HG03066 (cell line): ENCODE results near the gene PAX7.
"Not testable (repeated sequence)": the region's sequence is repeated elsewhere in the genome, so short reads cannot be mapped to it uniquely, and the experiment has no call there.

Source experiments
- ATAC-seq: cut with Tn5 transposase; IDR thresholded peaks from one replicate; pipeline ENCODE4 v1.9.1; 2021; ENCODE audit warnings: low read depth; ENCODE audit not compliant: unreplicated experiment

Gene PAX7

DNA sequence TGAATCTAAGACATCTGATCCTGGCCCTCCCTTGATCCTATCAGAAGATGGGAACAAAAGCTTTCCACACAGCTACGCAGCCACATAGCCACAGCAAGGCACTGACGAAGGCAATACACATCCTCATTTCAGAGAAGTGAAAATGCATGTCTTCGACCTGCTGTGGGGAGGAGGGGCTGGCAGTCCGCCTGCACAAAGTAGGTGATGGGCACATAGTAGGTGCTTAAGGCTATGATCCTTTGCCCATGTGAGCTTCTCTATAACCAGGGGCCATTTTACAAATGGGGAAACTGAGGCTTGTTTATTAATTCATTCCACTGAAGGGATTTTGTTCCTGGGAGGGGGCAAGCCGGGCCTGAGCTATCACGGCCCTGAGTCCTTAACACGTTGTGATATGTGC lies 94.2 kb downstream of the PAX7 start:
- ATAC-seq, result no peak

DNA sequence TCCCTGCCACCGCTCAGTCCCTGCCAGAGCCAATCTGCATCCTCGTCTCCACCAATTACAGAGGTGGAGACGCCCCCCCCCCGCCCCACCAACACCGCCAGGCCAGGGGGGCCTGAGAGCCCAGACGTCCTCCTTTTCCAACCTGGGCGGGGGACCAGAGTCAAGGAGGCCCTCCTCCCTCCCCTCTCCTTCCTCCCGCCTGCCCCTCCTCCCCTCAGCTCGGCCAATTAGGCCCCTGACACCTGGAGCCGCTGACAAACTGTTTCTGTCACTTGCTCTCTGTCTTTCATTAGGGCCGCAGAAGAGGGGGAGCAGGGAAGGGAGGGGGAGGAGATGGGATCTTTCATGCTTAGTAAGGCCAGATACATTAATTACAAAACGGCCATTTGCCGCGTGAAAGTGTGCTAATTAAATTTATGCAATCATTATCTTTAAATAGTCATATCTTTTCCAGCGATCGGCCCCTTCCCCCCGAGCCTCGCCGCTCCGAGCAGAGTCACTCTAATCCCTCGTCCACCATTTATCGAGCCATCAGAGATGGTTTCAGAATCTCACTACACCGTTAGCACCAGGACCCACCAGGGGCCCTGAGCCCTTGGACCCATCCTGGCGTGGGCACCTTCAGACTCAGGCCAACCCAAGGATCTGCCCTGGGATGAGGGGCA lies 94.7 kb downstream of the PAX7 start:
- ATAC-seq, result no peak

DNA sequence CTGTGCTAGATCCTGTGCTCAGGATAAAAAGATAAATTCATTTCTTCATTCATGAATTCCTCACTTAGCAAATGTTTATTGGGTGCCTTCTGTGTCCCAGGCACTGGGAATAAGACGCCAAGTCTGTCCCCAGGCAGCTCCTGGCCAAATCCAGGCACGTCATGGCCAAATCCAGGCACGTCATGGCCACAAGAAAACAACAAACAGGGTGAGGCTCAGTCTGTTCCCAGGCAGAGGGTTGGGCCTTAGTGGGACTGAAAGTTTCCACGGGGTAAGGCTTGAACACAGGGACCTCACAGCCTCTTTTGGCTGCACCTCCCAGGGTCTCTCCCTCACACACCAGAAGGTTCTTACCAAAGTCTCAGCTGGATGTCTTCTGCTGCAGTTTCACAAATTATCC lies 95.7 kb downstream of the PAX7 start:
- ATAC-seq, result no peak

DNA sequence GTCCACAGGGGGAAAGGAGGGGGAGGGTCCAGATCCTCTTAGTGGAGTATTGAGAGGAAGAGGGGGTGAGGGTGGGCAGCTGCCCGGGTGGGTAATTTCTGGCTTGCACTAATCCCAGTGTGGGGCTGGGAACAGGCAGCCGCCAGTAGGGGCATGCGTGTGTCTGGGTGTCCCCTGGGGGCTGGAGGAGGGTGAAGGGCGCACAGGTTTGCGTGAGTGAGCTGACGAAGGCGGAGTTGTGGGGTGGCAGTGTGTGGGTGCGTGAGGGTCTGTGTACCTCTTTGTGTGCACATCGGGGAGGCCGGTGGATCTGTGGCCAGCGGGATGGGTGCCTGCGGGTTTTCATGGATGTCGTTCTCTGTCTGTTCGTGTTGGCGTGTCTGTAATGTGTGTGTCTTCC lies 97.3 kb downstream of the PAX7 start:
- no peak for ATAC-seq

DNA sequence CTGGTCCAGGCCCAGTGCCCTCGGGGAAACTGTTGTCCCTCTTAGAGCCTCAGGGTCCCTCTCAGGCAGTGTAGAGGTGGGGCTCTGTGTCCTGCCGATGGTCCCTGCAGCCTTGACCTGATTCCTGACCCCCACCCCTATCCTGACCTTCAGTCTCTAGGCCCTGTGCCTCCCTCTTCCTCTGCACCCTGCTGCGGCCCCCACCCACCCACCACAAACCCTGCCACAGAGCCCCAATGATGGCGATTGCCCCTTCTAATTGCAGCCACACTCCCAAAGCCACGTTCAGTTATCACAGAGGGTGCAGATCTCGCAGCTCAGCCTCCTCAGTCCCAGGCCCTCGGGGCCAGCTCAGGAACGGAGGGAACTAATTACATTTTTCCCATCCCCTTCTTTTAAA lies 99.7 kb downstream of the PAX7 start:
- no peak for ATAC-seq

DNA sequence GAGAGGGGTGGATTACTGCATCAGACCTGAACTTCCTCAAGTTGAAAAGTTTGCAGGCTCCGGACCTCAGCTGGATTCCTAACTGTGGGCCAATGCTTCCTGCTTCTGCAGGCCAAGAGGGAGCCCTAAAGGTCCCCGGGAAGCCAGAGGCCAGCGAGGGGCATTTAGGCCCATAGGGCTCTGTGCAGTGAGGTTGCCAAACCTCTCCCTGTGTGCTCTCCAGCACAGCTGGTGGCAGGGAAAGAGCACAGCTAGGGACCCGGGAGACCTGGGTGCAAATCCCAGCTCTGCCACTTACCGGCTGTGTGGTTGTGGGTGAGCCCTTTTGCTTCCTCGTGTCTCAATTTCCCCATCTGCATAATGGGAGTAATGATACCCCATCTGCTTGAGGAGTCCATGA lies 100.5 kb downstream of the PAX7 start:
- no peak for ATAC-seq

DNA sequence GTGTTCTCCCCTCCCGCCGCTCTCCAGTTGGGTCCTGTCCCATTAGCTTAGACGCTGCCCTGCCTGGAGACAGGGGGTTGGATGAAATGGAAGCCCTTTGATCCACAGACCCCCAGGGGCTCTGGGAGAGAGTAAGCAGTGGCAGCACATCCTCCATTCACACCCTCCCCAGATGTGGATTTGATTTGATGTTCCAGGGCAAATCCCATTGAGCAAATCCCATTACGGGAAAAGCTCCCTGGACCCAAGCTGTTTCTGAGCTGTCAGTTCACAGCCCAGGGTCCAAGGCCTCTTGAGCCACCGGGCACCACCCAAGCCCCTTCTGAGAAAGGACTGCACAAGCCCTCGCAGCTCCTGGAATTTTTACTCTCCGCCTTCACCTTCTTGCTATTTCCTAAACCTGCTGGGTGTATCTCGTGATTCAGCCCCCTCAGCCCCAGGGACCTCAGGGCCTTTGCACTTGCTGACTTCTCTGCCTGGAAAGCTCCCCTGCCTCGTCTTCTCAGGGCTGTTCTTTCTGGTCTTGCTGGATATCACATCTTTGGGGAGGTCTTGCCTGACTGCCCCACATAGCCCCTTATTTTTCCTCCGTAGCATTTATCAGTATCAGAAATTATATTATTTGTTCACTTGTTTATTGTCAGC lies 101.1 kb downstream of the PAX7 start:
- ATAC-seq, result no peak

DNA sequence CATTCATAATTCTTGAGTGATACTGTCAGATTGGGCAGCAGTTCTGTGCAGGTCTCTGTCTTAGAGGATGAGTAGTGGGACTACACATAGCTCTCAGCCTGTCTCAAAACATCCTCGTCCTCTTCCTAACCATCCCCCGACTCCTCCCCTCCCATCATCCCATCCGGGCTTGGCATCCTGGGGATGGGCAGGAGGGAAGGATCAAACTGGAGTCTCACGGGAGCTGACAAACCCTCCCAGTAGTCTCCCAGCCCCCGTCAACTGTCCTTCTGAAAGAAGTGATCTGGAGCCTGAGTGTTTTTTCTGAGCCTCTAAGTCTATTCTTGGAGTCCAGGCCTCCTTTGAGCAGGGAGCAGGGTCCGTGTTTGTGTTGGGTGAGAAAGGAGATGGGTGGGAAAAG lies 102.0 kb downstream of the PAX7 start:
- no peak for ATAC-seq

DNA sequence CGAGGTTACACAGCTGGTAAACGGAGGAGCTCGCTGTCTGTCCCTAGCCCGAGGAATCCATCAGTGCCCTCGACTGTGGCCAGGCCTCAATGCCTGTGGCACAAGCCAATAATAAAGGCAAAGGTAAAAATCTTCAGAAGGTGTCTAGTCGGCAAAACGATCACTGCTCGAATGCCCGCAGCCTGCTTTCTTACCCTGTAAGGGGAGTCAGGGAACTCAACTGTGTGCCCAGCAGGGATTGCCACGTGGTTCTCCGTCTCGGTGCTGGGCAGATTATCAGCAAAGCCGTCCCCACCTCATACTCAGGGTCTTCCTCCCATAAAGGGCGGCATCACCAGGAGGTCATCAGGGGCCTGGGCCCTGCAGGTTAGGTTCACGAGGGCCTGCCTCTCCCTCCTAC lies 103.4 kb downstream of the PAX7 start:
- ATAC-seq, result no peak

DNA sequence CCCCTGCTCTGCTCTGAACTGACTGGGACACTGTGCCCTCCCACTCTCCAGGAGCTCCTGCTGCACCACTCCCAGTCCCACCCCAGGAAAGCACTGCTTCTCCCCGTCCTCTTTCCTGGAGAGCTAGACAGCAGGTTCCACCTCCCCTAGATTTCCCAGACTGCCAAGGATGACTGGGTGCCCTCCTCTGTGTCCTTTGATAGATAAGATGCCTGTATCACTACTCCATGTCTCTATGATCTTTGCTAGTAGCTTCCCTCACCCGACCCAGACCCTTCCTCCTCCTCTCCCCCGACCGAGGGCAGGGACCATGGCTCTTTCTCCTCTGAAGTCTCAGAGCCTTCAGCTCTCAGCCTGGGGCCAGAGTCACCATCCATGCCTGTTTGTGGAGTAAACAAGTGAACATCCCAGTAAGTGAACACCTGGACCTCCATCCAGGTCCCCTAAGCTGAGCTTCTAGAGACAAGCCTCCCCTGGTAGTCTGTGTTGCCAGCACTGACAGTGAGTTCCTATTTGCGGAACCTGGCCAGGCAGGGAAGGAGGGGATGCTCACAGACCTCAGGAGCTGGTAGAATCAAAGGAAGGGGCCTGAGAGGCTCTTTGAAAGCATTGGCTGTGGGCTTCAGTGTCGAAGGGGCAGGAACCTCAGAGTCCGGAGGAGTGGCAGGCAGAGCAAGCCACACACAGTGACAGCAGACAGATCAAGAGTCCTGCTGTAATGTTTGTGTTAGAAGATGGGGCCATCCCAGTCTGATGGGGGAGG lies 104.0 kb downstream of the PAX7 start:
- ATAC-seq, result no peak

DNA sequence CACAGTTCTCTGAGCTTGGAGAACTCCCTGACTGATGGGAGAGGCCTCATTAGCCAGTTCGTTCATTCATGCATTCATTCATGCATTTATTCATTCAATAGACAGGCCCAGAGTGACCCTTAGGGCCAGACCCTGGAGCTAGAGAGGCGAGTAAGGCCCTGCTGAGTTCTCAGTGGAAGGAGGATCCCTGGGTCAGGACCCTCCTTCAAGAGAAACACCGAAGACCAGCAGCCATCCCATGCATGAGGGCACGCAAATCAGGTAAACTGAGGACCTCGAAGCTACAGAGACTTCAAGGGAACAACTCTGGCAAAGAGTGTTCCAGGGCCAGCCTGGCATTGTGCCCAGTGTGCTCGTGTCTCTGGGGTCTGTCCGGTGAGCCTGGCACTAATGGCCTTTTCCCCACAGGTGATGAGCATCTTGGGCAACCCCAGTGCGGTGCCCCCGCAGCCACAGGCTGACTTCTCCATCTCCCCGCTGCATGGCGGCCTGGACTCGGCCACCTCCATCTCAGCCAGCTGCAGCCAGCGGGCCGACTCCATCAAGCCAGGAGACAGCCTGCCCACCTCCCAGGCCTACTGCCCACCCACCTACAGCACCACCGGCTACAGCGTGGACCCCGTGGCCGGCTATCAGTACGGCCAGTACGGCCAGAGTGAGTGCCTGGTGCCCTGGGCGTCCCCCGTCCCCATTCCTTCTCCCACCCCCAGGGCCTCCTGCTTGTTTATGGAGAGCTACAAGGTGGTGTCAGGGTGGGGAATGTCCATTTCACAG lies 104.8 kb downstream of the PAX7 start:
- no peak for ATAC-seq

DNA sequence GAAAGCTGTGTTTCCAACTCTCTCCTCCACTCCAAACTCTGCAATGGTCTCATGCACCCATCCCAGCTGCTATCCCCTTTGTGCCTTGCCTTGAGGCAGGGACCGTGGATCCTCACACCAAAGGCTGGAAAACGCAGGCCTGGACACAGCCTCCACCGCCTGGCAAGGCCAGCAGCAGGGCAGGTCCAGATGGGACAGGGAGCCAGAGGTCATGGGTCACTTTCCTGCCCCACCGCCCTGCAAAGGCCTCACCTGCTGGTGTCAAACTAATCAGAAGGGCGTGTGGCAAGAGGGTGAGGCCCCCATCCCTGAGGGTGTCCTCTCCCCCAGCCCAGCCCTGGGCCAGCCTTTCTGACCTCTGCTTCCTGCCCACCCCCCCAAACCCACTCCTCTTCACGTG lies 106.3 kb downstream of the PAX7 start:
- ATAC-seq, result no peak

DNA sequence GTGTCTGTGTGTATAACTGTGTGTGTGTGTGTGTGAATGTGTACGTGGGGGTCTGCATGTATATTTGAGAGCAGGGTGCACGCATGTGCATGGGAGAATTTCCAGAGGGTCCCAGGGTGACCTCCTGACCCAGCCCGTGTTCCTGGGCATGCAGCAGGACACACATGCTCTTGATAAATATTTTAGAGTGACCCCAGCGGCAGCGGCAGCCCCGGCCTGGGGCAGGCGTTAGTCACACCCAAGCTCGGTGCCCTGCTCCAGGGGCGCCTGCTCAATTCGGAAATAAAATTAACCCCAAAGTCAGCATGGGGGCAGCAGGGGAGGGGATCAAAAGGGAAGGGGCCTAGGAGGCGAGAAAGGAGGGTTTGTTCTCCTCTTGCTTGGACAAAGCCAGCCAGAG lies 107.5 kb downstream of the PAX7 start:
- no peak for ATAC-seq

DNA sequence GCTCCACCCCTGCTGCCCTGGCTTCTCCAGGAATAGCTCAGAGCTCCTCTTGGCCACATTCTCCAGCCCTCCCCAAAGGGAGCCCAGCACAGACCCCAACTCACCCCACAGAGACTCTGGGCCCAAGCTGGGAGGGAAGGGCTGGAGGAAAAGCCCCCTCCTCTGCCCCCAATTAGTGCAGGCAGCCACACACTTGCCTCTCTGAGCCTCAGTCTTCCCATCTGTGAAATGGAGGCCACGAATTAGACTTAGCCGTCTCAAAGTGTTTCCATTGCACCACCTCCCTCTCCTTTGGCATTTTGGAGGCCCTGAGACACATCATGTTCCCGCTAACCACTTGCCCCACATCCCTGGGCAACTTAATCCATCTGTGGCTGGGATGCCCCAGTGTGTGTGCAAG lies 108.0 kb downstream of the PAX7 start:
- no peak for ATAC-seq

DNA sequence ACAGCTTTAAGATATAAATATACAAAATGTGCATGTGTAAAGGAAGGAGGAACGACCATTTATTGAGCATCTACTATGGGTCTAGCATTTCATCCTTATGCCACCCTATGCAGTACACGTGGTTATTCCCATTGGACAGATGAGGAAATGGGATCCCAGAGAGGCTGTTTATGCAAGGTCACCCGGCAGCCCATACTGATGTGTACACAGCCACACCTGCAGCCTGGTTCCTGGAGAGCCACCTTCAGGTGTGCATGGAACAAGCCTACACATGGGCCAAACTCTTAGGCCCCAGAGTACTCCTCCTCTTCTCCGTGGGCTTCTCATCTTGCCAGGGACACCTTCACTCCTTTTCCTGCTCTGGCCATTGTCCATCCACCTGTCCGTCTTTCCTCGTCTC lies 108.8 kb downstream of the PAX7 start:
- no peak for ATAC-seq

DNA sequence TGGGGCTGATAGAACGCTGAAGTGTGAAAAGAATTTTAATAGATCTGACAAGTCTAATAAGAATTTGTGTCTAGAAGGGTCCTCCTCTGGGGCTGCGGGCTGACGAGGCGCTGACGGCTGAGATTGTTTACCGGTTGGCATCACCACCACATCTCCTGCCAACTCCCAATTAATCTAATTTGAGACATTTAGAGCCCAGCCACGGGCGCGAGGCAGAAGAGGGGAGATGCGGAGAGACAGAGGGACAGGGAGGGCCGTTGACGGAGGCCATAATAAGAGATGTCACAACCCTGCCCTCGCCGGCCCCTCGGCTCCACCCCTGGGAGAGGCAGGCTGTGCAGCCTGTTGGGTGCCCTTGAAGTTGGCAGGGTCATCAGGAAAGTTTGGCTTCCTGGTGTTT lies 109.3 kb downstream of the PAX7 start:
- no peak for ATAC-seq

DNA sequence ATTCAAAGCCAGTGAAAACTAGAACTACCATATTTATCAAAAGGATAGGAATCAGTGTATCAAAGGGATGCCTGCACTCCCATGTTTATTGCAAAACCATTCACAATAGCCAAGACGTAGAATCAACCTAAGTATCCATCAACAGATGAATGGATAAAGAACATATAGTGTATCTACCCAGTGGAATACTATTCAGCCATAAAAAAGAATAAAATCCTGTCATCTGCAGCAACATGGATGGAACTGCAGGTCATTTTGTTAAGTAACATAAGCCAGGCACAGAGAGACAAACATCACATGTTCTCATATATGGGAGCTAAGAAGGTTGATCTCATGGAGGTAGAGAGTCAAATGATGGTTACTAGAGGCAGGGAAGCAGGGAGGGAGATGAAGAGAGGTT lies 110.0 kb downstream of the PAX7 start:
- ATAC-seq, result no peak

DNA sequence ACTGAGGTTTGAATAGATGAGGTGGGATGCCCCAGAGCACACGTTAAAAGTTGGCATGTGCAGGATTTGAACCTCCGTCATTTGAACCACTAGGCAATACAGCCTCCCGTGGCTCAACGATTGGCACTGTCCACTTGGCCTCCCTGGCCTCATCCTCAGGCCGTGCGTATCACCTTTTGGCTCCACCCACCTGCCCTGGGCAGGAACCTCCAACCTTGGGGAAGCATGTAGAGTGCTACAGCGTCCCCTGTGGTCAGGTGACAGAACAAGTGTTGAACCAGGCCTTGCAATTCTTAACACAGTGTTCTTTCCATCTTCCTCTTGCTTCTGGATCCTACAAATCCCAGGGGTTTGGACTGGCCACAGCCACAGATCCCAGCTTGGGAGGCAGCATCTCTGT lies 112.6 kb downstream of the PAX7 start:
- no peak for ATAC-seq

DNA sequence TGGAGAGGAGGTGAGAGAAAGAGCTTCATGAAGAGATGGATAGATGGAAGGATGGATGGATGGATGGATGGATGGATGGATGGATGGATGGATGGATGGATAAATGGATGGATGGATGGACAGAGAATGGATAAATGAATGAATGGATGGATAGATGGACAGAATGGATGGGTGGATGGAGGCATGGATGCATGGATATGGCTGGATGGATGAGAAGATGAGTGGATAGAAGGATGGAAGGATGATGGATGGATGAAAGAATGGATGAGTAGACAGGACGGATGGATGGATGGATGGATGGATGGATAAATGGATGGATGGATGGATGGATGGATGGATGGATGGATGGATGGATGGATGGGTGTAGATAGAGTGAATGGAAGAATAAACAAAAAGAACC lies 113.7 kb downstream of the PAX7 start:
- ATAC-seq, result not testable (repeated sequence)

DNA sequence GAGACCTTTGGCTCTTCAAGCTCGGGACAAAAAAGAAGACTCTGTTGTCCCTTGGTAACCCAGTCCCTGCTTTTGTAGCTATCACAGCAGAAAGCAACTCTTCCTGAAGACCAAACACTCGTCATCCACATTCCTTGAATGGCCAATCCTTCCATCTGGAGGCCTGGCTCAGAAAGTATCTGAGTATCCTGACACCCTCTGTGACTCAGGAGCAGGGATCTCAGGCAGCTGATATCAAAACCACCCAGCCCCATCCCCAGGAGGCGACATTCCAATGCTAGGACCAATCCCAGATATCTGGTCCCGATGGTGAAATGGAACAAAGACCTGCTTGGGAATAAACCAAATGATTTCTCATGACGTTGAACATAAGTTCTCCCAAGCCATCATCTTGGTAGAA lies 116.3 kb downstream of the PAX7 start:
- ATAC-seq, result no peak

DNA sequence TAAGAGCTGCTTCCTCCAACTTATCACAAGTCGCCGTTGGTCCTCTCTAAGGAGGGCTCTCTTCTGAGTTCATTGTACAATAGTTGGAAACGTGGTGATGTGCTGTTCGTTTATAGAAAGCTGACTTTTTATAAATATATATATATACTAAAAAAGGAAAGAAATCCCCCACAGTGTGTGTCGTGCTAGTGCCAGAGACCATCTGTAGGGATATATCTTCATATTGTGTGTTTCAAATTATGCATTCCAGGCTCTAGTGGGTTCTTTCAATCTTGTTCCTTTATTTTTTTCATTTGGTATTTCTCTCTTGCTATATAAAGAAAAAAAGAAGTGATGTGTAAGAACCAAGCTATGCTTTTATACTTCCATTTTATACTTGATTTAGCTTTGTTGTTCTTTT lies 117.0 kb downstream of the PAX7 start:
- no peak for ATAC-seq
